ENCODE measurements around the gene TMOD2. TPM values are rescaled to one million over a fixed set of nuclear protein-coding genes. Genes with fewer than 3 reads are reported as not detected.

The TMOD2 gene
- total RNA-seq, 1 donor, result 5.1 TPM

DNA sequence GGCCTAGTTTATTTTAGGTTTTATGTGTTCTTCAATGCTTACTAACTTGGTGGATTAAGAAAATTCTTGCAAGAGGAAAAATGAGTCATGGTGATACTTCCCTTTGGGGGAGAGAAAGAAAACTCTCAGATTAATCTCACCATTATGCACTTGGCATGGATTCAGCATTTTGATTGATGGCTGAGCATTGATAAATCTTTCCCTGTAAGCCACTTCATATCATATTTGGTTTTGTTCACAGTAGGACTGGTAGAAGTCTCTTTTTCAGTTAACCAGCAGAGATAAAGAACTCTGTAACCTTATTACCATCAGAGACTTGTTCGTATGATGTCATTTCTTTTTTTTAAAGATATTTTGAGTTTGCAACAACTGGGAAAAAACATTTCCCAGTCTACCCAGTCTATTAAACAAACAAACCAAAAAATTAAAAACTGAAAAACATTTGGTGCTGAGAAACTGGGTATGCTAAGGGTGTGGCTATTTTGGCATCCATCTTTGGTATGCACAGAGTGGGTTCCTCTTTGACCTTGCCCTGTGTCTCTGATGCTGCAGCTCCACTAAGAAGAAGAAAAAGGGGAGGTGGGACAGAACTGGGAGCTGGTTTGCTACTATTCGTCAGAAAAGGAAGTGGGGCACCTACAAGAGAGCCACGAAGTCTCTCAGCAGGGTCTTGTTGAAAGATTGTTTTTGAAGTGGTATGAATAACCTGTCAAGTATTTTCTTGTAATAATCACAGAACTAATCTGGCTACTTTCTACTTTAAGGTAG lies 95.2 kb downstream of the TMOD2 start:
- peak in 2 of 3 donors; percentile 68 to 73 for DNase-seq (ENCODE audit: low read depth in 2 of 3, low spot score in 2 of 3)

DNA sequence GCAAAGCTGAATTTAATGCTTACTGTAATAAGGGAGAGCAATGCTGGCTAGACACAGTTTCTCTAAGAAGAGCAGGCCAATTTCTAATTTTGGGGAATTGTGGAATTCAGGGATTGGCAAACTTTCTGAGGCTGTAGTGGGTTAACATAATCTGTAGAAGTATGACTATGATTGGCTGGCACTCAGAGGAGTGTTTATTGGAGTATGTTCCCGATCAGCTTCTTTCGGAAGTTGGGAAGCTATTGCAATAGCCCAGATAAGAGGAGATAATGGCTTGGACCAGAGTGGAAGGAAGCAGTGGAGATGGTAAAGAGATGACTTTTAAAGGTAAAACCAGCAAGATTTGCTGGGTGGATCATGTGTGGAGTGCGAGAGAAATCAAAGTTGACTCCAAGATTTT lies 97.4 kb downstream of the TMOD2 start:
- no peak for DNase-seq (ENCODE audit: low read depth in 2 of 3, low spot score in 2 of 3)

- no peak for DNase-seq (ENCODE audit: low read depth in 2 of 3, low spot score in 2 of 3)
Measured at GRCh38 chr15:51849860-51850259, 98.5 kb downstream of the TMOD2 start.

DNA sequence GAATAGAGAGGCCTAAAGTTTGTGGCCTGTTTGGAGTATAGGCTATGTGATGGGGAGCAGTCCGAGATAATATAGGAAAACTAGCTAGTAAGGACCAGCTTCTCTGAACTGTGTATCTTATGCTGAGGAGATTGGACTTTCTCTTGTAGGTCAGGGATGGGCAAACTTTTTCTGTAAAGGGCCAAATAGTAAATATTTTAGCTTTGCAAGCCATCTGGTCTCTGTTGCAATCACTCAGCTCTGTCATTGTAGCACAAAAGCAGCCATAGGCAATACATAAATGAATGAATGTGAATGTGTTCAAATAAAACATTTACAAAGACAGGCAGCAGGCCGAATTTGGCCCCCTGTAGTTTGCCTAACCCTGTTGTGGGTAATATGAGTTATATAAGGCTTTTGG lies 102.6 kb downstream of the TMOD2 start:
- no peak for DNase-seq (ENCODE audit: low read depth in 2 of 3, low spot score in 2 of 3)

GRCh38 chr15:51855612-51856011 lies 104.2 kb downstream of the TMOD2 start:
- DNase-seq (ENCODE audit: low read depth in 2 of 3, low spot score in 2 of 3), result no peak

DNA sequence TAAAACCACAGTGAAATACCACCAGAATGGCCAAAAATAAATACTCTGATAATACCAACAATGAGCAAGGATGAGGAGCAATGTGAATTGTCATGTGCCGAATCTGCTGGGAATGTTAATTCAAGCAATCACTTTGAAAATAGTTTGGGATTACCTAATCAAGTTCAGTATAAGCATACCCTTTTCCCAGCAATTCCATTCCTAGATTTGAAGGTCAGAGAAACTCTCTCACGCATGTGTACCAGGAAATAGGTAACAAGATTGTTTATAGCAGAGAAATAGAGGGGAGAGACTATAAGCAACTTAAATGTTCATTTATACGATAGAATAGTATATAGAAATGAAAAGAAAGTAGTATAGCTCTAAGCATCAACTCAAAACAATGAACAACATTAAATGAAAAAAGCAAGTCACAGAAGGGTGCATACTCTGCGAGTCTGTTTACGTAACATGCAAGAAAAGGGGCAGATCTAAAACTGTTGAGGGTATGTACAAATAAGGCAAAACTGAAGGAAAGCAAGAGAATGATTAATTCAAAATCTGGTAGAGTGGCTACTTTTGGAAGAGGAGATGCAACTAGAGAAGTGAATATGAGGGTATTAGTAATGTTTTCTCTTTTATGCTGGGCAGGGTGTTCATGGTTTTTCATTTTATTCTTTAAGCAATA lies 105.5 kb downstream of the TMOD2 start:
- DNase-seq (ENCODE audit: low read depth in 2 of 3, low spot score in 2 of 3), result no peak

GRCh38 chr15:51861557-51862359 lies 110.4 kb downstream of the TMOD2 start:
- peak; percentile 43 to 61 (median 45) for DNase-seq (ENCODE audit: low read depth in 2 of 3, low spot score in 2 of 3)

- DNase-seq (ENCODE audit: low read depth in 2 of 3, low spot score in 2 of 3), result no peak
Measured at GRCh38 chr15:51863131-51863530, 111.7 kb downstream of the TMOD2 start.

DNA sequence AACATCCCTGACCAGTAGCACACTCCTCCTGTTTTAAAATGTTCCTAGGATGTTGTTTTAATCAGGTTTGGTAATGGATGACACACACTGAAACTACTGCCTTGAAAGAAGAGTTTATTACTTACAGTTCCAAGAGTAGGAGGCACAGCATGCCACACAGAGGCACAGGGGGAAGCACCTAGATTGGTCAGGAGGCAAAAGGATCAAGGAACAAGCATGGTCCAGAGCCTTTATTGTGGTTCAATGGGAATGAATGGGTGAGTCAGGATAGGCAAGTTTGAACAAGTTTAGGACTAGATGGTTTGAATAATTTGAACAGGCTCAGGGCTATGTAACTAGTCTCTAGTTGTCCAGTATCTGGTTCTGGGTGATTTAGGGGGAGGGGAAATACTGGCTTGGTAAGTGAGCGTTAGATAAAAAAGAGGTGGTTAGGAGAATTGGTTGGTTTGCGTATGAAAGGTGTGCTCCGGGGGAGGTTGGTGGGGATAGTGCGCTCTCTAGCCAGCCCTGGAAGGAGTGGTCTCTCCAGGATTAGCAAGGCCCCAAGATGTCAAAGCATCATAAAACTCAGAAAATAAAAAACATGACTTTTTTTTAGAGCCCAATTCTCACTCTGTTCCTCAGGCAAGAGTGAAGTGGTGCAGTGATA lies 113.1 kb downstream of the TMOD2 start:
- DNase-seq (ENCODE audit: low read depth in 2 of 3, low spot score in 2 of 3), result no peak

DNA sequence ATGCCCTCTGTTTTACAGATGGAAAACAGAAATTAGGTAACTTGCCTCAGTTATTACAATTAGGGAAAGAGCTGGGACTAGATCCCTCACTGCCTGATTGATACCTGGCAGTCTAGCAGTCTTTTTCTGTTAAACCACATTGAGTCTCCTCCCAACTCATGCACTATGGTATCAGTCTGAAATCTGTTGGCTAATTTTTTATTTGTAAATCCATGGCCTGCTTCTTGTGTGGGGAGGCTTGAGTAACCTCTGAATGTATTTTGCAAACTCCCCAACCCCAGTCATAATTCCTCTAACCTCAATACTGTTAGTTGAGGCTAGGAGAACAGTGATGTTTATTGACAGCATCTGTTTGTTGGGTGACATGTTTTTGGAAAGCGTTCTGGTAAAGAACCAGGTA lies 113.9 kb downstream of the TMOD2 start:
- no peak for DNase-seq (ENCODE audit: low read depth in 2 of 3, low spot score in 2 of 3)

Small RNAs within 50 kb of the gene (small RNA-seq; reads per million reads assigned to genes)
- gene AC090971.5 (not detected), gene RF00017 (not detected)

Other genes with a start within 250 kb of the TMOD2 start
- gene DMXL2, start 128.8 kb upstream of the TMOD2 start, total RNA-seq, result 22.1 TPM
- gene SCG3, start 70.1 kb upstream of the TMOD2 start, total RNA-seq, result under 0.01 TPM
- 30.4 TPM for gene LYSMD2, start 13.9 kb upstream of the TMOD2 start, total RNA-seq
- gene TMOD3, start 78.1 kb downstream of the TMOD2 start, total RNA-seq, result 13.7 TPM
- gene LEO1, start 220.2 kb downstream of the TMOD2 start, total RNA-seq, result 5.4 TPM